Central memory CD8-positive, alpha-beta T cell (primary cell): Measurements from ENCODE around the gene P2RY14.

Experiments used
- ATAC-seq: fragments of 150-1000 bp; cut with Tn5 transposase; replicated peaks from 2 replicates; pipeline ENCODE4 v1.10.0; 2022; ENCODE audit warnings: mild to moderate bottlenecking, moderate FRiP score, moderate number of reproducible peaks; ENCODE audit not compliant: poor library complexity, severe bottlenecking; ENCODE audit errors: extremely low read depth
- DNase-seq, 2 donors: peaks; one replicate each; pipeline ENCODE4 v3.0.0; 2021; ENCODE audit warnings: low spot score in 2 of 2
- H3K27ac Mint-ChIP-seq: one replicate; pipeline ENCODE4 v1.8.0; 2022; ENCODE audit warnings: low read depth, mild to moderate bottlenecking, moderate library complexity, mixed read lengths
- H3K27me3 Mint-ChIP-seq: one replicate; pipeline ENCODE4 v1.8.0; 2022; ENCODE audit warnings: mixed read lengths
- H3K36me3 Mint-ChIP-seq: one replicate; pipeline ENCODE4 v1.8.0; 2022; ENCODE audit warnings: mild to moderate bottlenecking, moderate library complexity, mixed read lengths; ENCODE audit not compliant: insufficient read depth
- H3K4me1 Mint-ChIP-seq: one replicate; pipeline ENCODE4 v1.8.0; 2022; ENCODE audit warnings: mixed read lengths
- H3K4me3 Mint-ChIP-seq: one replicate; pipeline ENCODE4 v1.8.0; 2022; ENCODE audit warnings: mild to moderate bottlenecking, moderate library complexity, mixed read lengths
- H3K9me3 Mint-ChIP-seq: one replicate; pipeline ENCODE4 v1.8.0; 2022; ENCODE audit warnings: mixed read lengths

The P2RY14 gene

DNA sequence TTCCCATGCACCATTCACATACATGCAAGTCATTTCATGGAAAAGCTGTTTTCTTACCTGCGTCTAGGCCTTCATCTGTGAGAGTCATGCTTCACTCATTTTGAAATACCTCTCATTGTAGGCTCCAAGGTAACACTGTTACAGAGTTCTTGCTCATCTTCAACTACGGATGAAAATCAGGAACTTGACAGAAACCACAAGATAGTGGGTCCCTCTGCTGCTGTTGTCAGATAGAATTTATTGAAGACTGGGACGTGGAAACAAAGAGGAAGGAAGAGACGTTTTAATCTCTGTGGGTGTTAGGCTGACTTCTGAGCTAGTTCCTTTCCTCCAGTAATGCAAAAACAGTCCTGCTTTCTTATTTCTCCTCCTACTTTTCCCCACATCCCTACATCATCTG lies at the start of gene P2RY14:
TSS of gene P2RY14 (minus strand) at position 313 of the 400 bp plus-strand sequence. CDS start 64,226 bp downstream, outside the sequence.
- peak; percentile 41 for ATAC-seq
- H3K27ac Mint-ChIP-seq = peak within 1 kb of the TSS; percentile 53
- H3K9me3 Mint-ChIP-seq = no peaks in the 10 kb centered on the region
- DNase-seq = no peak
- no peak within 1 kb of the TSS for H3K4me3 Mint-ChIP-seq
- peaks cover 19% of the 10 kb centered on the region for H3K4me1 Mint-ChIP-seq
- H3K27me3 Mint-ChIP-seq = no peaks in the 10 kb centered on the region
- H3K36me3 Mint-ChIP-seq = no peaks in the 10 kb centered on the region

GRCh38 chr3:151327571-151328198 lies 49.3 kb upstream of the P2RY14 start:
- Mint-ChIP-seq H3K9me3 (no peaks in the 10 kb centered on the region), H3K4me1 (peaks cover 6% of the 10 kb centered on the region), H3K27ac (no peak overlapping the region), H3K36me3 (peaks cover 2% of the 10 kb centered on the region), H3K4me3 (no peak overlapping the region), H3K27me3 (peaks cover 36% of the 10 kb centered on the region)
- DNase-seq (no peak), ATAC-seq (no peak)

DNA sequence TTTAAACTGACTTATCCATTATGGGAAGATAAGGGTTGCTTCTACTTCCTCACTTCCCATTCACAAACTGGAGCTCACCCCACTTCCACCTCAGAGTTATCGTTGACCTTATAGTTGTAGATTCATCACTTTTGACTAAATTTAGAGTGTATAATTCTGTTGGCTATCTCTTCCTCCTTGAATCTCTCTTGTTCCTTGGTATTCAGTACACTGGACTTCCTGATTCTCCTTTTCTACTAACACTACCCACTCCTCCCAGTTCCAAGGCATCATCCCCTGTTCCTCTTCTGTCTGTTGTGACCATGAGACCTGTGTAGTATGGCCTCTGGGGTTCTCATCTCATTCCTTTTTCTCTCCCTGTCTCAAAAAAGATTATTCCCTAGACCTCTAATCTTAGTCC lies 44.2 kb upstream of the P2RY14 start:
- H3K9me3 Mint-ChIP-seq = no peaks in the 10 kb centered on the region
- no peak overlapping the region for H3K27ac Mint-ChIP-seq
- ATAC-seq (no peak), DNase-seq (no peak)
- H3K27me3 Mint-ChIP-seq = peaks cover 47% of the 10 kb centered on the region
- H3K4me1 Mint-ChIP-seq = no peaks in the 10 kb centered on the region
- H3K4me3 Mint-ChIP-seq = no peak overlapping the region
- H3K36me3 Mint-ChIP-seq = no peaks in the 10 kb centered on the region

DNA sequence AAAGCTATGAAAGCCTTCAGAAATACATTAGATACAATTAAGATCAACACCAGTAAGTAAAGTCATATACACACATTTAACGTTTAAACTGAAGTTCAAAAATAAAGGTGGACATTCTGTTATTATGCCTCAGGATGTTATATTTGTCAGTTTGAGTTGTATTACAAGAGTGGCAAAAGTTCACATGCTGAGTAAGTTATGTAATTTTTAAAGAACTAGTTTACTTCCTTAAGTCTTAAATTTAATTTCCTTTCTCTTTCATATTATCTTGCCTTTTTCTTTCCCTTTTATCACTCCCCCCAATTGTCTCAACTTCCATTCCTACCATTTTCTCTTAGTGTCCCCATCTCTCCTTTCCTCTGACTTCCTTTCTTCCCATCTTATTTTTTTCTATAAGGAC lies 43.2 kb upstream of the P2RY14 start:
- no peaks in the 10 kb centered on the region for H3K9me3 Mint-ChIP-seq
- peaks cover 44% of the 10 kb centered on the region for H3K27me3 Mint-ChIP-seq
- no peak for ATAC-seq
- no peak overlapping the region for H3K4me3 Mint-ChIP-seq
- H3K27ac Mint-ChIP-seq = no peak overlapping the region
- H3K4me1 Mint-ChIP-seq = no peaks in the 10 kb centered on the region
- no peaks in the 10 kb centered on the region for H3K36me3 Mint-ChIP-seq
- DNase-seq = no peak

- H3K9me3 Mint-ChIP-seq = no peaks in the 10 kb centered on the region
- no peak overlapping the region for H3K27ac Mint-ChIP-seq
- DNase-seq = no peak
- no peaks in the 10 kb centered on the region for H3K36me3 Mint-ChIP-seq
- no peak overlapping the region for H3K4me3 Mint-ChIP-seq
- no peaks in the 10 kb centered on the region for H3K4me1 Mint-ChIP-seq
- ATAC-seq = no peak
- H3K27me3 Mint-ChIP-seq = peaks cover 36% of the 10 kb centered on the region
Measured at GRCh38 chr3:151320131-151320530, 41.8 kb upstream of the P2RY14 start.

DNA sequence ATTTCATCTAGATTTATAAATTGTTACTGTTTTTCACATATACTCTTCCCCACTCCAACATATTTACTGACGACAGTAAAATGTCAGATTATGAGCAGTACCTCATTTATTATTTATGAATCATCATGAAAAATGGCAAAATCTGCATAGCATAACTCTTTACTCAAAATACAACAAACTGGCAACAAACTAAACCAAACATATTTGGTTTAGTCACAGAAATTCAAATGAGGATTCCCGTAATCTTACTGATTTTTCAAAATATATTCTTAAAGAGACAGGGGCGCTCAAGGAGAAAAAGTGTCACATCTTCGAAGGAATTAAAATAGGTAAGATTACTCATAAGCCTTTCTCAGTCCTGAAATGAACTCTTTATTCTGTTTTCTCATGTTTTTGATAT lies 41.3 kb upstream of the P2RY14 start:
- DNase-seq = no peak
- Mint-ChIP-seq H3K27ac (no peak overlapping the region), H3K4me1 (no peaks in the 10 kb centered on the region), H3K36me3 (no peaks in the 10 kb centered on the region), H3K27me3 (peaks cover 36% of the 10 kb centered on the region), H3K4me3 (no peak overlapping the region), H3K9me3 (no peaks in the 10 kb centered on the region)
- no peak for ATAC-seq

- DNase-seq = no peak
- no peaks in the 10 kb centered on the region for H3K36me3 Mint-ChIP-seq
- no peak overlapping the region for H3K27ac Mint-ChIP-seq
- H3K27me3 Mint-ChIP-seq = peaks cover 36% of the 10 kb centered on the region
- no peak overlapping the region for H3K4me3 Mint-ChIP-seq
- ATAC-seq = no peak
- H3K9me3 Mint-ChIP-seq = no peaks in the 10 kb centered on the region
- no peaks in the 10 kb centered on the region for H3K4me1 Mint-ChIP-seq
Measured at GRCh38 chr3:151318991-151319390, 40.6 kb upstream of the P2RY14 start.

DNA sequence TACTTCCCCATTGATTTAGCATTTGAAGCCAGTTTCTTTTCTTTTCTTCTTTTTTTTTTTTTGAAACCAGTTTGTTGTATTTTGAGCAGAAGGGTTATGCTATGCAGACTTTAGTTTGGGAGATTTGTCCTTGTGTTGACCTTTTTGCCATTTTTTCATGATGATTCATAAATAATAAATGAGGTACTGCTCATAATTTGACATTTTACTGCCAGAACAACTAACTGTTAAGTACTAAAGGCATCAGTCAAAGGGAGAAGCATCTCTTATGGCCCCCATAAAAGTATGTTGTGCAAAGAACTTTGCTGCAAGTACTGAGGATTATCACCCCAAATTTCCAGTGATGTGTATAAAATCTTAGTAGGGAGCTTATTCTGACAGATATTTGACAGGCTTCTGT lies 40.0 kb upstream of the P2RY14 start:
- DNase-seq (no peak), ATAC-seq (no peak)
- Mint-ChIP-seq H3K9me3 (no peaks in the 10 kb centered on the region), H3K4me1 (no peaks in the 10 kb centered on the region), H3K27ac (no peak overlapping the region), H3K4me3 (no peak overlapping the region), H3K27me3 (peaks cover 34% of the 10 kb centered on the region), H3K36me3 (no peaks in the 10 kb centered on the region)

- H3K27me3 Mint-ChIP-seq = peaks cover 15% of the 10 kb centered on the region
- H3K4me3 Mint-ChIP-seq = no peak within 1 kb of the TSS
- no peaks in the 10 kb centered on the region for H3K9me3 Mint-ChIP-seq
- DNase-seq (no peak), ATAC-seq (no peak)
- no peaks in the 10 kb centered on the region for H3K36me3 Mint-ChIP-seq
- H3K4me1 Mint-ChIP-seq = no peaks in the 10 kb centered on the region
- no peak within 1 kb of the TSS for H3K27ac Mint-ChIP-seq
Measured at GRCh38 chr3:151316267-151316991, 38.1 kb upstream of the P2RY14 start, which contains the start of gene GPR87. GPR87 (minus strand) TSS chr3:151316820; CDS start chr3:151300100, 16,720 bp downstream.

GRCh38 chr3:151315846-151316245 lies 37.5 kb upstream of the P2RY14 start:
- DNase-seq = no peak
- no peaks in the 10 kb centered on the region for H3K4me1 Mint-ChIP-seq
- H3K9me3 Mint-ChIP-seq = no peaks in the 10 kb centered on the region
- H3K27ac Mint-ChIP-seq = no peak overlapping the region
- H3K27me3 Mint-ChIP-seq = peaks cover 9% of the 10 kb centered on the region
- ATAC-seq = no peak
- H3K4me3 Mint-ChIP-seq = no peak overlapping the region
- no peaks in the 10 kb centered on the region for H3K36me3 Mint-ChIP-seq

GRCh38 chr3:151315136-151315535 lies 36.8 kb upstream of the P2RY14 start:
- H3K4me3 Mint-ChIP-seq = no peak overlapping the region
- no peak for ATAC-seq
- H3K27ac Mint-ChIP-seq = no peak overlapping the region

GRCh38 chr3:151314593-151314992 lies 36.3 kb upstream of the P2RY14 start:
- H3K4me1 Mint-ChIP-seq = no peaks in the 10 kb centered on the region

More at GRCh38 chr3:151315136-151315535, 36.8 kb upstream of the P2RY14 start:
- Mint-ChIP-seq H3K9me3 (no peaks in the 10 kb centered on the region), H3K36me3 (no peaks in the 10 kb centered on the region), H3K4me1 (no peaks in the 10 kb centered on the region), H3K27me3 (peaks cover 2% of the 10 kb centered on the region)
- DNase-seq = no peak

DNA sequence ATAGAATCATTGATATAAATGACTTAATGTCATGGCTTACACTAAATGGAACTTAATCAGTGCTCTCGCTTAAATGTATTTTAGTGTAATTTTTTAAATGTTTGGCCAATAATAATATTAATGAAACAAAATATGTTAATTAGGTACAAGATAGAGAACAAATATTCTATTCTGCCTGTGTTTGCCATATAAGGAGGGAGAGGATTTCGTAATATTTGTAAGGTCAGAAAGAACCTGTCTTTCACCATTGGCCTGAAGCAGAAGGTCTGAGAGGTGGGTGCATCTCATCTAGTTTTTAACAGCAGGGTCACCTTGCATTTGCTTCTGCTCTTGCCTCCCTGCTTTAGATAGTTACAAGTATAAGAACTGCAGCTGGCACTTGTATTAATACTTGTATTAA lies 35.8 kb upstream of the P2RY14 start:
- no peak for DNase-seq
- Mint-ChIP-seq H3K4me3 (no peak overlapping the region), H3K27me3 (no peaks in the 10 kb centered on the region), H3K9me3 (no peaks in the 10 kb centered on the region), H3K4me1 (no peaks in the 10 kb centered on the region), H3K27ac (no peak overlapping the region), H3K36me3 (no peaks in the 10 kb centered on the region)
- ATAC-seq = no peak

More at GRCh38 chr3:151314593-151314992, 36.3 kb upstream of the P2RY14 start:
- Mint-ChIP-seq H3K27ac (no peak overlapping the region), H3K9me3 (no peaks in the 10 kb centered on the region), H3K36me3 (no peaks in the 10 kb centered on the region), H3K4me3 (no peak overlapping the region), H3K27me3 (no peaks in the 10 kb centered on the region)
- no peak for ATAC-seq
- DNase-seq = no peak
